ENCODE data around the gene KCTD16. TPM values are rescaled to one million over a fixed set of nuclear protein-coding genes. Genes with fewer than 3 reads are reported as not detected.

KCTD16 gene
- total and polyA plus RNA-seq, 2 experiments from 2014 or later = 0.45 to 3.4 TPM

GRCh38 chr5:144128844-144129243, 41.8 kb upstream of the KCTD16 start:
- Histone ChIP-seq H3K27me3 (no peaks in the 10 kb centered on the region), H3K36me3 (replicated peaks; ENCODE audit: insufficient read depth, low read depth) (no peaks in the 10 kb centered on the region), H3K4me2 (no peak overlapping the region), H3K4me3 (no peak overlapping the region), H3K27ac (no peak overlapping the region), H3K79me2 (no peaks in the 10 kb centered on the region), H3K9me2 (replicated peaks; ENCODE audit: insufficient read depth) (no peaks in the 10 kb centered on the region), H4K20me1 (ENCODE audit: insufficient read depth, poor library complexity, severe bottlenecking) (no peaks in the 10 kb centered on the region), H2AFZ (no peak overlapping the region), H3K9me3 (ENCODE audit: low read depth) (no peaks in the 10 kb centered on the region), H3K4me1 (ENCODE audit: insufficient read depth) (peaks cover 13% of the 10 kb centered on the region)
- TF ChIP-seq EZH2phosphoT487 (IDR thresholded peaks at IDR 0.05; ENCODE audit: low read depth, severe bottlenecking, unreplicated experiment) = no peak
- TF ChIP-seq, protein P1, sequence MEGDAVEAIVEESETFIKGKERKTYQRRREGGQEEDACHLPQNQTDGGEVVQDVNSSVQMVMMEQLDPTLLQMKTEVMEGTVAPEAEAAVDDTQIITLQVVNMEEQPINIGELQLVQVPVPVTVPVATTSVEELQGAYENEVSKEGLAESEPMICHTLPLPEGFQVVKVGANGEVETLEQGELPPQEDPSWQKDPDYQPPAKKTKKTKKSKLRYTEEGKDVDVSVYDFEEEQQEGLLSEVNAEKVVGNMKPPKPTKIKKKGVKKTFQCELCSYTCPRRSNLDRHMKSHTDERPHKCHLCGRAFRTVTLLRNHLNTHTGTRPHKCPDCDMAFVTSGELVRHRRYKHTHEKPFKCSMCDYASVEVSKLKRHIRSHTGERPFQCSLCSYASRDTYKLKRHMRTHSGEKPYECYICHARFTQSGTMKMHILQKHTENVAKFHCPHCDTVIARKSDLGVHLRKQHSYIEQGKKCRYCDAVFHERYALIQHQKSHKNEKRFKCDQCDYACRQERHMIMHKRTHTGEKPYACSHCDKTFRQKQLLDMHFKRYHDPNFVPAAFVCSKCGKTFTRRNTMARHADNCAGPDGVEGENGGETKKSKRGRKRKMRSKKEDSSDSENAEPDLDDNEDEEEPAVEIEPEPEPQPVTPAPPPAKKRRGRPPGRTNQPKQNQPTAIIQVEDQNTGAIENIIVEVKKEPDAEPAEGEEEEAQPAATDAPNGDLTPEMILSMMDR (IDR thresholded peaks at IDR 0.05; ENCODE audit: poor library complexity) = no peak
- no peak for TF ChIP-seq EZH2 (IDR thresholded peaks at IDR 0.05; ENCODE audit: borderline replicate concordance)
- DNase-seq (ENCODE audit: low spot score) = no peak
- WGBS (ENCODE audit: low lambda C conversion rate, missing lambda C conversion rate) = 61% methylated on average over 4 of the region's 4 CpGs

DNA sequence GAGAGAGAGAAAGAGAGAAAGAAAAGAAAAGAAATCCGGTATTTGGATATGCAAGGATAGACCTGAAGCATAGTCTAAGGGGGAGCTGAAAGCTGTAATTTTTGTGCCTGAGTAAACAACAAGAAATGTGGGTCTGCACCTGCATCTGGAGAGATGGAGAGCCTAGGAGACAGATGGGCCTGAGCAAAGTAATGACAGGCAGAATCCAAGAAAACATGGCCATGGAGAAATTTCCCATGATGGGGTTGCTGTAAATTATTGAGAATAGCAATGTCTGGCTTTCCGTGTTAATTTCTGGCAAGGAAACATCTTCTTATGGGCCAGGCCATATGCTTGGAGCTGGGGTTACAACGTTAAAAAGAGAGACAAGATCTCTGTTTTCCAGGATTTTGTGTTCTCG, 40.4 kb upstream of the KCTD16 start:
- no peaks in the 10 kb centered on the region for H3K27me3 ChIP-seq
- no peak overlapping the region for H2AFZ ChIP-seq
- 90% methylated on average over 4 of the region's 4 CpGs for WGBS (ENCODE audit: low lambda C conversion rate, missing lambda C conversion rate)
- H3K4me1 ChIP-seq (ENCODE audit: insufficient read depth) = peaks cover 6% of the 10 kb centered on the region
- H3K27ac ChIP-seq = no peak overlapping the region
- no peak overlapping the region for H3K4me2 ChIP-seq
- no peaks in the 10 kb centered on the region for H3K36me3 ChIP-seq (replicated peaks; ENCODE audit: insufficient read depth, low read depth)
- no peak for DNase-seq (ENCODE audit: low spot score)
- TF ChIP-seq, protein P1 (IDR thresholded peaks at IDR 0.05; ENCODE audit: poor library complexity) = no peak
- TF ChIP-seq EZH2phosphoT487 (IDR thresholded peaks at IDR 0.05; ENCODE audit: low read depth, severe bottlenecking, unreplicated experiment) (no peak), EZH2 (IDR thresholded peaks at IDR 0.05; ENCODE audit: borderline replicate concordance) (no peak)
- H3K9me3 ChIP-seq (ENCODE audit: low read depth) = no peaks in the 10 kb centered on the region
- H3K79me2 ChIP-seq = no peaks in the 10 kb centered on the region
- H4K20me1 ChIP-seq (ENCODE audit: insufficient read depth, poor library complexity, severe bottlenecking) = no peaks in the 10 kb centered on the region
- H3K9me2 ChIP-seq (replicated peaks; ENCODE audit: insufficient read depth) = no peaks in the 10 kb centered on the region
- no peak overlapping the region for H3K4me3 ChIP-seq

GRCh38 chr5:144131261-144131660, 39.4 kb upstream of the KCTD16 start:
- H3K9me2 ChIP-seq (replicated peaks; ENCODE audit: insufficient read depth) = no peaks in the 10 kb centered on the region
- no peaks in the 10 kb centered on the region for H4K20me1 ChIP-seq (ENCODE audit: insufficient read depth, poor library complexity, severe bottlenecking)
- H3K4me2 ChIP-seq = no peak overlapping the region
- H3K4me3 ChIP-seq = no peak overlapping the region
- no peak overlapping the region for H3K27ac ChIP-seq
- no peaks in the 10 kb centered on the region for H3K9me3 ChIP-seq (ENCODE audit: low read depth)
- DNase-seq (ENCODE audit: low spot score) = no peak
- no peak overlapping the region for H2AFZ ChIP-seq
- no peaks in the 10 kb centered on the region for H3K27me3 ChIP-seq
- 93% methylated on average over 4 of the region's 4 CpGs for WGBS (ENCODE audit: low lambda C conversion rate, missing lambda C conversion rate)
- TF ChIP-seq EZH2 (IDR thresholded peaks at IDR 0.05; ENCODE audit: borderline replicate concordance) (no peak), EZH2phosphoT487 (IDR thresholded peaks at IDR 0.05; ENCODE audit: low read depth, severe bottlenecking, unreplicated experiment) (no peak)
- TF ChIP-seq, protein P1 (IDR thresholded peaks at IDR 0.05; ENCODE audit: poor library complexity) = no peak
- no peaks in the 10 kb centered on the region for H3K79me2 ChIP-seq
- H3K36me3 ChIP-seq (replicated peaks; ENCODE audit: insufficient read depth, low read depth) = no peaks in the 10 kb centered on the region
- no peaks in the 10 kb centered on the region for H3K4me1 ChIP-seq (ENCODE audit: insufficient read depth)
